Measurements from ENCODE around the gene ACAP3. TPM values are rescaled to one million over a fixed set of nuclear protein-coding genes. Genes with fewer than 3 reads are reported as not detected.

The ACAP3 gene
- total and polyA plus RNA-seq, 2 donors (not counting 3 experiments of a cell fraction or from before 2014, with no cell fraction given) = 27.8 to 39.0 TPM

- no TSS peak for BruUV-seq (replicated peaks)
- H3K79me2 ChIP-seq (ENCODE audit: control insufficient read depth, insufficient read depth, low read length) = no peaks in the 10 kb centered on the region
- no peak for TF ChIP-seq GATA2 (IDR thresholded peaks at IDR 0.05; ENCODE audit: insufficient read depth, insufficient read length, low read depth, low read length)
- TF ChIP-seq, protein P1, sequence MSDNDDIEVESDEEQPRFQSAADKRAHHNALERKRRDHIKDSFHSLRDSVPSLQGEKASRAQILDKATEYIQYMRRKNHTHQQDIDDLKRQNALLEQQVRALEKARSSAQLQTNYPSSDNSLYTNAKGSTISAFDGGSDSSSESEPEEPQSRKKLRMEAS (IDR thresholded peaks at IDR 0.05; ENCODE audit: insufficient read depth, insufficient read length) = no peak
- no peak for TF ChIP-seq MYC (IDR thresholded peaks at IDR 0.05; ENCODE audit: low read depth, low read length)
- no peak for TF ChIP-seq FOS (IDR thresholded peaks at IDR 0.05; ENCODE audit: borderline replicate concordance, insufficient read depth, low read length)
- TF ChIP-seq JUN (IDR thresholded peaks at IDR 0.05; ENCODE audit: borderline replicate concordance, insufficient read depth, insufficient read length, low read depth) = no peak
Observed at GRCh38 chr1:1356796-1357401, 49.2 kb upstream of the ACAP3 start.

GRCh38 chr1:1356166-1356795 lies 48.6 kb upstream of the ACAP3 start:
- DNase-seq (ENCODE audit: low read depth, low spot score) = no peak
- FAIRE-seq = no peak
- Histone ChIP-seq H3K4me2 (ENCODE audit: insufficient read depth, low read length) (no peak overlapping the region), H3K9ac (replicated peaks; ENCODE audit: extremely low read depth, insufficient read depth, low read length) (no peak overlapping the region), H2AFZ (ENCODE audit: low read depth, low read length) (no peak overlapping the region), H3K36me3 (ENCODE audit: control insufficient read depth in 2 of 2, extremely low read depth in 1 of 2, insufficient read depth in 2 of 2, low read length in 2 of 2) (no peaks in the 10 kb centered on the region), H3K4me1 (ENCODE audit: control insufficient read depth, extremely low read depth, insufficient read depth, low read length) (no peaks in the 10 kb centered on the region), H3K27me3 (ENCODE audit: control insufficient read depth in 2 of 2, insufficient read depth in 2 of 2, low read length in 2 of 2) (peaks cover 11 to 23% of the 10 kb centered on the region in 2 experiments), H3K27ac (ENCODE audit: insufficient read depth, low read depth, low read length) (no peak overlapping the region), H3K9me3 (replicated peaks; ENCODE audit: control insufficient read depth, insufficient read depth, low read length) (no peaks in the 10 kb centered on the region), H3K79me2 (ENCODE audit: control insufficient read depth, insufficient read depth, low read length) (no peaks in the 10 kb centered on the region), H3K4me3 (replicated peaks in 1 of 3; ENCODE audit: insufficient read depth in 1 of 3, low read depth in 1 of 3, low read length in 3 of 3) (no peak overlapping the region), H3K9me1 (replicated peaks; ENCODE audit: control insufficient read depth, extremely low read depth, insufficient read depth, low read length) (no peaks in the 10 kb centered on the region), H4K20me1 (replicated peaks; ENCODE audit: control insufficient read depth, extremely low read depth, insufficient read depth, low read length) (no peaks in the 10 kb centered on the region)
- dilution Hi-C loops (cut with MboI; ENCODE audit: extremely low pct_ligation_motif_present, low sequenced_read_pairs) = no loop called here
- TF ChIP-seq POLR2AphosphoS5 (IDR thresholded peaks at IDR 0.05; ENCODE audit: insufficient read depth, low read depth, low read length) = no peak
- TF ChIP-seq POLR2A (IDR thresholded peaks at IDR 0.05; ENCODE audit: low read depth, low read length) = no peak
- TF ChIP-seq FOS (IDR thresholded peaks at IDR 0.05; ENCODE audit: borderline replicate concordance, insufficient read depth, low read length) = no peak
- TF ChIP-seq, protein P1 (IDR thresholded peaks at IDR 0.05; ENCODE audit: insufficient read depth, insufficient read length) = no peak
- no peak for TF ChIP-seq JUN (IDR thresholded peaks at IDR 0.05; ENCODE audit: borderline replicate concordance, insufficient read depth, insufficient read length, low read depth)
- TF ChIP-seq, protein P2, sequence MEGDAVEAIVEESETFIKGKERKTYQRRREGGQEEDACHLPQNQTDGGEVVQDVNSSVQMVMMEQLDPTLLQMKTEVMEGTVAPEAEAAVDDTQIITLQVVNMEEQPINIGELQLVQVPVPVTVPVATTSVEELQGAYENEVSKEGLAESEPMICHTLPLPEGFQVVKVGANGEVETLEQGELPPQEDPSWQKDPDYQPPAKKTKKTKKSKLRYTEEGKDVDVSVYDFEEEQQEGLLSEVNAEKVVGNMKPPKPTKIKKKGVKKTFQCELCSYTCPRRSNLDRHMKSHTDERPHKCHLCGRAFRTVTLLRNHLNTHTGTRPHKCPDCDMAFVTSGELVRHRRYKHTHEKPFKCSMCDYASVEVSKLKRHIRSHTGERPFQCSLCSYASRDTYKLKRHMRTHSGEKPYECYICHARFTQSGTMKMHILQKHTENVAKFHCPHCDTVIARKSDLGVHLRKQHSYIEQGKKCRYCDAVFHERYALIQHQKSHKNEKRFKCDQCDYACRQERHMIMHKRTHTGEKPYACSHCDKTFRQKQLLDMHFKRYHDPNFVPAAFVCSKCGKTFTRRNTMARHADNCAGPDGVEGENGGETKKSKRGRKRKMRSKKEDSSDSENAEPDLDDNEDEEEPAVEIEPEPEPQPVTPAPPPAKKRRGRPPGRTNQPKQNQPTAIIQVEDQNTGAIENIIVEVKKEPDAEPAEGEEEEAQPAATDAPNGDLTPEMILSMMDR (IDR thresholded peaks at IDR 0.05; ENCODE audit: extremely low read depth in 1 of 2, insufficient read depth in 1 of 2, low read depth in 1 of 2, low read length in 2 of 2) = no peak
- no peak for TF ChIP-seq EZH2 (IDR thresholded peaks at IDR 0.05; ENCODE audit: borderline replicate concordance, low read depth, low read length, severe bottlenecking)
- no peak for TF ChIP-seq MYC (IDR thresholded peaks at IDR 0.05; ENCODE audit: low read depth, low read length)
- TF ChIP-seq GATA2 (IDR thresholded peaks at IDR 0.05; ENCODE audit: insufficient read depth, insufficient read length, low read depth, low read length) = no peak
- BruUV-seq (replicated peaks) = no TSS peak
- ChIA-PET POLR2A (no interaction called here), CTCF (interaction anchor here (1.2 kb wide), 1 partner anchor 16 kb away, joined by 9 read pairs; no protein-coding TSS in a partner anchor)
- intact Hi-C loops (cut with micrococcal nuclease) = no loop called here

More at GRCh38 chr1:1356796-1357401, 49.2 kb upstream of the ACAP3 start:
- dilution Hi-C loops (cut with MboI; ENCODE audit: extremely low pct_ligation_motif_present, low sequenced_read_pairs) (no loop called here), intact Hi-C loops (cut with micrococcal nuclease) (no loop called here)
- Histone ChIP-seq H3K4me2 (ENCODE audit: insufficient read depth, low read length) (no peak overlapping the region), H3K36me3 (ENCODE audit: control insufficient read depth in 2 of 2, extremely low read depth in 1 of 2, insufficient read depth in 2 of 2, low read length in 2 of 2) (no peaks in the 10 kb centered on the region), H3K4me3 (replicated peaks in 1 of 3; ENCODE audit: insufficient read depth in 1 of 3, low read depth in 1 of 3, low read length in 3 of 3) (no peak overlapping the region), H3K9me1 (replicated peaks; ENCODE audit: control insufficient read depth, extremely low read depth, insufficient read depth, low read length) (no peaks in the 10 kb centered on the region), H3K9me3 (replicated peaks; ENCODE audit: control insufficient read depth, insufficient read depth, low read length) (no peaks in the 10 kb centered on the region), H3K27me3 (ENCODE audit: control insufficient read depth in 2 of 2, insufficient read depth in 2 of 2, low read length in 2 of 2) (peaks cover 11 to 23% of the 10 kb centered on the region in 2 experiments), H3K4me1 (ENCODE audit: control insufficient read depth, extremely low read depth, insufficient read depth, low read length) (no peaks in the 10 kb centered on the region), H2AFZ (ENCODE audit: low read depth, low read length) (no peak overlapping the region), H3K9ac (replicated peaks; ENCODE audit: extremely low read depth, insufficient read depth, low read length) (no peak overlapping the region), H3K27ac (ENCODE audit: insufficient read depth, low read depth, low read length) (no peak overlapping the region), H4K20me1 (replicated peaks; ENCODE audit: control insufficient read depth, extremely low read depth, insufficient read depth, low read length) (no peaks in the 10 kb centered on the region)
- DNase-seq (ENCODE audit: low read depth, low spot score) (no peak), FAIRE-seq (no peak)
- POLR2A ChIA-PET = no interaction called here
- CTCF ChIA-PET = no interaction called here

Measured in endothelial cell of umbilical vein (primary cell).